Natural killer cell (primary cell): ENCODE data around the gene IRAG1. TPM values are rescaled to one million over a fixed set of nuclear protein-coding genes. Genes with fewer than 3 reads are reported as not detected.
"Not testable (repeated sequence)": the region's sequence is repeated elsewhere in the genome, so short reads cannot be mapped to it uniquely, and the experiment has no call there.

Source experiments
- ATAC-seq, 3 donors: fragments of 150-1000 bp in 2 of 3; fragments of 200-7000 bp in 1 of 3; cut with Tn5 transposase; 1 replicate in 1 of 3; 2 replicates in 2 of 3; pipeline ENCODE4 v1.10.0; 2021; ENCODE audit warnings: mild to moderate bottlenecking in 2 of 3, moderate library complexity in 2 of 3
- DNase-seq, 2 donors: peaks; one replicate each; pipeline versions ENCODE4 v3.0.0 to v3.0.0-alpha.2; 2013 to 2021; ENCODE audit warnings: mixed read lengths in 1 of 2
- H3K27ac ChIP-seq: one replicate; pipeline ENCODE4 v1.5.1; 2013; ENCODE audit warnings: mild to moderate bottlenecking, low read length
- H3K27me3 ChIP-seq: one replicate; pipeline ENCODE4 v1.6.1; 2013; ENCODE audit warnings: low read length; ENCODE audit not compliant: control insufficient read depth, insufficient read depth
- H3K36me3 ChIP-seq: one replicate; pipeline ENCODE4 v1.6.1; 2013; ENCODE audit warnings: low read length; ENCODE audit not compliant: control insufficient read depth, insufficient read depth
- H3K4me1 ChIP-seq: one replicate; pipeline ENCODE4 v1.6.1; 2013; ENCODE audit warnings: low read length; ENCODE audit not compliant: control insufficient read depth, insufficient read depth
- H3K4me3 ChIP-seq: one replicate; pipeline ENCODE4 v1.5.1; 2013; ENCODE audit warnings: low read length
- H3K9me3 ChIP-seq: one replicate; pipeline ENCODE4 v1.6.1; 2013; ENCODE audit warnings: low read length; ENCODE audit not compliant: control insufficient read depth, insufficient read depth
- H3K27ac Mint-ChIP-seq, 2 donors: one replicate each; pipeline ENCODE4 v1.8.0; 2022; ENCODE audit warnings: mild to moderate bottlenecking in 2 of 2, mixed read lengths in 2 of 2, moderate library complexity in 1 of 2
- H3K27me3 Mint-ChIP-seq, 2 donors: one replicate each; pipeline ENCODE4 v1.8.0; 2022; ENCODE audit warnings: low read depth in 2 of 2, mixed read lengths in 2 of 2
- H3K36me3 Mint-ChIP-seq: one replicate; pipeline ENCODE4 v1.8.0; 2022; ENCODE audit warnings: mixed read lengths
- H3K4me1 Mint-ChIP-seq, 2 donors: one replicate each; pipeline ENCODE4 v1.8.0; 2022; ENCODE audit warnings: mixed read lengths in 2 of 2
- H3K4me3 Mint-ChIP-seq: one replicate; pipeline ENCODE4 v1.8.0; 2022; ENCODE audit warnings: mild to moderate bottlenecking, moderate library complexity, mixed read lengths
- H3K9me3 Mint-ChIP-seq, 2 donors: one replicate each; pipeline ENCODE4 v1.8.0; 2022; ENCODE audit warnings: mixed read lengths in 2 of 2
- WGBS: methylation state at CpG from one replicate; pipeline ENCODE4 v1.1.7; 2013; ENCODE audit warnings: missing lambda C conversion rate; ENCODE audit not compliant: insufficient coverage; 5-methylcytosine and 5-hydroxymethylcytosine counted together
- intact Hi-C: fragments of 100-400 bp; cut with micrococcal nuclease; formaldehyde crosslinking; loops from one replicate; pipeline ENCODE4 v1.14.2; 2022
- total RNA-seq, 4 donors: library from RNA; stranded (reverse); fragments of 120-200 nt in 1 of 4; gene quantifications; one replicate each; pipeline versions ENCODE4 v1.2.3 to v1.2.4, GENCODE V29; 2013 to 2022
- TF ChIP-seq, protein P1 (sequence below): fragments of 200-600 bp; IDR thresholded peaks from one replicate; pipeline ENCODE4 v1.8.0; 2022; ENCODE audit warnings: antibody characterized with exemption

IRAG1 gene
- total RNA-seq, 3 donors from 2014 or later (not counting 1 experiment from before 2014, with no cell fraction given), result 0.50 to 0.54 TPM; not detected in 1

DNA sequence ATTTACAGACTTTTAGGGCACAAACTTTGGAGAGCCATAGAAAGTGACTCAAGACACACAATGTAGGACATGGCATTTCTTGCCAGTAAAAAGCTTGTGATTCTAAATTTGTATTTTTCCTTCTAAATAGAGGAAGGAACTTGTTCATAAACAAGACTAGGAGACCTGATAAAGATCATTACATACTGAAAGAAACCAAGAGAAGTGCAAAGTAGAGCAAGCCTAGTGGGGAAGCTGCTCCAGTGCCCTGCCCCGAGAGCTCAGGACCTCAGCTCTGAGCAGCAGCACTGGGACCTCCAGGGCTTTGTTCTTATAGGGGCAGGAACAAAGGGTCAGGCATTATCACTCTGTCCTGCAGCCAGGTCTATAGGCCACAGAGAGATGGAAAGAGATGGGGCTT lies 7.2 kb downstream of the IRAG1 start:
- WGBS, result 17% methylated on average over 1 of the region's 1 CpG
- intact Hi-C loops, result no loop called here

DNA sequence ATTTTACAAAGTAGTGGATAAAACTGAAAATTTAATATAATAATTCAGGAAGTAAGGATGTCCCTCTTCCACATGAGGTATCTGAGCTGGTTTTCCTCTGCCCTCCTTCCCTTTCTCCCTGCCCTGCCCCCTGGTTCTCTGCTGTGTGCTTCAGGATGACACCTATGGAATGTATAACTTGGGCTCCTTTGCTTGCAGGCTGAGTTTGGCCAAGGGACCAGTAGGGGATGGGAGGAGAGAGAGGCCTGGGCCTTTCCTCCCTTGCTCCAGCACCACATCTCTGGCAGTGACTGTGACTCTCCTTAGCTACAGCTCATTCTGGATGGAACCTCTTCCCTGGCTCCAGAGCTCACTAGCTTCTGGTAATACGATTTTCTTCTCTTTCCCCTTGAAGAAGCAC lies 10.1 kb downstream of the IRAG1 start:
- Histone ChIP-seq H3K4me3 (no peak overlapping the region), H3K9me3 (no peaks in the 10 kb centered on the region), H3K27ac (no peak overlapping the region), H3K36me3 (no peaks in the 10 kb centered on the region), H3K27me3 (no peaks in the 10 kb centered on the region), H3K4me1 (no peaks in the 10 kb centered on the region)
- no peak overlapping the region for H3K27ac Mint-ChIP-seq
- no peak overlapping the region for H3K4me3 Mint-ChIP-seq
- DNase-seq (no peak), ATAC-seq (no peak)
- no peaks in the 10 kb centered on the region for H3K36me3 Mint-ChIP-seq
- H3K27me3 Mint-ChIP-seq, result peaks cover 9 to 17% of the 10 kb centered on the region in 2 donors
- intact Hi-C loops, result no loop called here
- no peaks in the 10 kb centered on the region for H3K9me3 Mint-ChIP-seq
- 67% methylated on average over 1 of the region's 1 CpG for WGBS
- TF ChIP-seq, protein P1, sequence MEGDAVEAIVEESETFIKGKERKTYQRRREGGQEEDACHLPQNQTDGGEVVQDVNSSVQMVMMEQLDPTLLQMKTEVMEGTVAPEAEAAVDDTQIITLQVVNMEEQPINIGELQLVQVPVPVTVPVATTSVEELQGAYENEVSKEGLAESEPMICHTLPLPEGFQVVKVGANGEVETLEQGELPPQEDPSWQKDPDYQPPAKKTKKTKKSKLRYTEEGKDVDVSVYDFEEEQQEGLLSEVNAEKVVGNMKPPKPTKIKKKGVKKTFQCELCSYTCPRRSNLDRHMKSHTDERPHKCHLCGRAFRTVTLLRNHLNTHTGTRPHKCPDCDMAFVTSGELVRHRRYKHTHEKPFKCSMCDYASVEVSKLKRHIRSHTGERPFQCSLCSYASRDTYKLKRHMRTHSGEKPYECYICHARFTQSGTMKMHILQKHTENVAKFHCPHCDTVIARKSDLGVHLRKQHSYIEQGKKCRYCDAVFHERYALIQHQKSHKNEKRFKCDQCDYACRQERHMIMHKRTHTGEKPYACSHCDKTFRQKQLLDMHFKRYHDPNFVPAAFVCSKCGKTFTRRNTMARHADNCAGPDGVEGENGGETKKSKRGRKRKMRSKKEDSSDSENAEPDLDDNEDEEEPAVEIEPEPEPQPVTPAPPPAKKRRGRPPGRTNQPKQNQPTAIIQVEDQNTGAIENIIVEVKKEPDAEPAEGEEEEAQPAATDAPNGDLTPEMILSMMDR, result no peak
- H3K4me1 Mint-ChIP-seq, result no peaks in the 10 kb centered on the region

More for the DNA sequence above, 7.2 kb downstream of the IRAG1 start:
- Mint-ChIP-seq H3K4me1 (no peaks in the 10 kb centered on the region), H3K9me3 (no peaks in the 10 kb centered on the region), H3K27ac (no peak overlapping the region), H3K27me3 (peaks cover 6 to 7% of the 10 kb centered on the region in 2 donors), H3K36me3 (no peaks in the 10 kb centered on the region), H3K4me3 (no peak overlapping the region)
- Histone ChIP-seq H3K27ac (no peak overlapping the region), H3K4me1 (no peaks in the 10 kb centered on the region), H3K4me3 (no peak overlapping the region), H3K27me3 (no peaks in the 10 kb centered on the region), H3K36me3 (no peaks in the 10 kb centered on the region), H3K9me3 (no peaks in the 10 kb centered on the region)
- no peak for DNase-seq
- TF ChIP-seq, protein P1, result no peak
- ATAC-seq, result no peak

DNA sequence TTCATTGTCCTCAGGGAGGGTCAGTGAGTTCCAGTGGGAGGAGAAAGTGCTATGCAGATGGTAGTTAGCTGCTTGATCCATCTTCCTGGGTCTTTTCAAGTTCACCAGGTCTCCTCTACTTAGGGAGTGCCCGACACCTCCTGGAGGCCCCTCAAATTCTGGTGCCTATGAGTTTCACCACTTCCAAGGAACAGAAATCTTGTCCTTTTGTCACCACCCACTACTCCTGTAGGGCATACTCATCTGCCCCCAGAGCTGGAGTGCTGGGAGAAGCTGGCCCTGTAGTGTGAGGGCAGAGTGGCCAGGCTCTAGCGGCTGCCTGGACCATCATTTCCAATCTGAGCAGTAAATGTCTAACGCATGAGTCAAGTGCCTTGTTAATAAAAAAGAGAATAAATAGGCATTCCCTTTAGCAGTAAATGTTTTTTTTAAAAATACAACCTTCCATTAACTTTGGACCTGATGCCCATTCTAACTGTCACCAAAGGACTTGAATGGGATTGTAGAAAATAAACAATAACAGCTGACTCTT lies 12.5 kb downstream of the IRAG1 start:
- DNase-seq (no peak), ATAC-seq (no peak)
- H3K36me3 Mint-ChIP-seq, result no peaks in the 10 kb centered on the region
- Histone ChIP-seq H3K27ac (no peak overlapping the region), H3K9me3 (no peaks in the 10 kb centered on the region), H3K27me3 (no peaks in the 10 kb centered on the region), H3K4me1 (no peaks in the 10 kb centered on the region), H3K36me3 (no peaks in the 10 kb centered on the region), H3K4me3 (no peak overlapping the region)
- H3K27me3 Mint-ChIP-seq, result peaks cover 16 to 32% of the 10 kb centered on the region in 2 donors
- WGBS, result 100% methylated on average over 2 of the region's 3 CpGs
- no peaks in the 10 kb centered on the region for H3K9me3 Mint-ChIP-seq
- intact Hi-C loops, result no loop called here
- TF ChIP-seq, protein P1, result no peak
- H3K4me3 Mint-ChIP-seq, result no peak overlapping the region
- no peak overlapping the region for H3K27ac Mint-ChIP-seq
- no peaks in the 10 kb centered on the region for H3K4me1 Mint-ChIP-seq

DNA sequence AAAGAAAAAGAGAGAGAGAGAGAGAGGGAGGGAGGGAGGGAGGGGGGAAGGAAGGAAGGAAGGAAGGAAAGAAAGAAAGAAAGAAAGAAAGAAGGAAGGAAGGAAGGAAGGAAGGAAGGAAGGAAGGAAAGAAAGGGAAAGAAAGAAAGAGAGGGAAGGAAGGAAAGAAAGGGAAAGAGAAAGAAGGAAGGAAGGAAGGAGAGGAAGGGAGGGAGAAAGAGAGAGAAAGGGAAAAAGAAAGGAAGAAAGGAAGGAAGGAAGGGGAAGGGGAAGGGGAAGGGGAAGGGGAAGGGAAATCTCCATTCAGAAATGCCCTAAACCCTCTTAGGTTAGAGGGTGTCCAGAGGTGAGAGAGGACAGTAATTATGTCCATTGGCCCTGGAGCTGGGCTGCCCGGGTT lies 13.3 kb downstream of the IRAG1 start:
- H3K4me1 Mint-ChIP-seq, H3K36me3 ChIP-seq, H3K9me3 Mint-ChIP-seq, H3K4me3 Mint-ChIP-seq, DNase-seq, H3K4me3 ChIP-seq, ATAC-seq, H3K9me3 ChIP-seq, H3K27ac ChIP-seq, H3K36me3 Mint-ChIP-seq, H3K27ac Mint-ChIP-seq, intact Hi-C loops, H3K4me1 ChIP-seq, H3K27me3 ChIP-seq: not testable (repeated sequence)
- WGBS, result 89% methylated on average over 1 of the region's 1 CpG
- peaks cover 22 to 40% of the 10 kb centered on the region in 2 donors for H3K27me3 Mint-ChIP-seq
